Measurements from ENCODE around the gene CAMSAP2.

CAMSAP2 gene

GRCh38 chr1:200899015-200899386, 160.3 kb downstream of the CAMSAP2 start:
- no peak for DNase-seq (ENCODE audit: low spot score)

- no peak for DNase-seq (ENCODE audit: low spot score)
Observed at GRCh38 chr1:200899451-200899915, 160.8 kb downstream of the CAMSAP2 start.

DNA sequence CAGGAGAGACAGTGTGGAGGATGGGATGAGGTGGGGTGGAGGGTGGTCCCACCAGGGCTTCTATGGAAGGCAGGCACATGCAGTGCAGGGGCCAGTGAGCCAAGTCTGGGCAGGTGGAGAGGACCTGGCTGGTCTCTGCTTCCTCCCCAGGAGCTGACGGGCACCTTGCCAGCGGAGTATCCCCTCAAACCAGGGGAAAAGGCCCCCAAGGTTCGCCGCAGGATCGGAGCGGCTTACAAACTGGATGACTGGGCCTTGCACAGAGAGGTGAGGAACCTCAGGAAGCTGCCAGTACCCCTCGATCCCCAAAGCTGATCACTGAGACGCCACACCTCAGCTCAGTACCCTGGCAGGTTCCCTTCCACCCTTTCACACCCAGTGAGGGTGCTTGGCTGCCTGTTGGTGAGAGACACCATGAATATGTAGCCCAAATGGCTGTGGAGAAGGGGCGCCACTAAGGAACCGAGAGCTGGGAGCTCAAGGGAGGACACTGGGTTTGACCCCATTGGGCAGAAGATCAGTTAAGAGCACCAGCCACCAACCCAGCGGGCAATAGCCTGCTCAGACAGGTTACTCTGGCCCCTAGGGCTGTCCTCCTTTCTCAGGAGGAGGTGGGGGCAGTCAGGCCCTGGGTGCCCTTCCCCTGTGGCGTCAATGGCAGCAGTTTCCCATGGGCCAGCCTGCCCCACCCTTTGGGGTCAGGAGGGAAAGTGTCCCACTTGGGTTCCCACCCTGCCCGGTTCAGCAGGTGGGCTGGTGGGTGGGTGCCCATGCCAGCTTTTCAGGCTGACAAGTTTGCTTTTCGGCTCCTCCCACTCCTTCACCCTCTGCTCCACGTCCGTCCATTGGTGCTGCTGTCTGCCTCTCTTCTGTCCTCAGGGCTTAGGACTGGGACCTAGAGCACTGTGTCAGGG, 161.5 kb downstream of the CAMSAP2 start:
- no peak for DNase-seq (ENCODE audit: low spot score)

DNA sequence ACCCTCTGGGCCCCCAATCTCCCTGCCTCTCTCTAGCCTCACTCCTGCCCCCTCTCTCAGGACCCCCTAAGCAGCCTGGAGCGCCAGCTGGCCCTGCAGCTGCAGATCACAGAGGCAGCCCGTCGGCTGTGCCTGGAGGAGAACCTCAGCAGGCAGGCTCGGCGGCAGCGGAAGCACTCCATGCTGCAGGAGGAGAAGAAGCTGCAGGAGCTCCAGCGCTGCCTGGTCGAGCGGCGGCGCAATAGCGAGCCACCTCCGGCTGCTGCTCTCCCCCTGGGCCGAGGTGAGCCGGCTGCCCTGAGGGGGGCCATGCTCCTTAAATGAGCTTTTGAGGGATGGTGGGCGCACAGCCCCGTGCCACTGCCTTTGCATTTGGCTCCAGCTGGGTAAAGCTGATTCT, 162.2 kb downstream of the CAMSAP2 start:
- DNase-seq (ENCODE audit: low spot score), result no peak

DNA sequence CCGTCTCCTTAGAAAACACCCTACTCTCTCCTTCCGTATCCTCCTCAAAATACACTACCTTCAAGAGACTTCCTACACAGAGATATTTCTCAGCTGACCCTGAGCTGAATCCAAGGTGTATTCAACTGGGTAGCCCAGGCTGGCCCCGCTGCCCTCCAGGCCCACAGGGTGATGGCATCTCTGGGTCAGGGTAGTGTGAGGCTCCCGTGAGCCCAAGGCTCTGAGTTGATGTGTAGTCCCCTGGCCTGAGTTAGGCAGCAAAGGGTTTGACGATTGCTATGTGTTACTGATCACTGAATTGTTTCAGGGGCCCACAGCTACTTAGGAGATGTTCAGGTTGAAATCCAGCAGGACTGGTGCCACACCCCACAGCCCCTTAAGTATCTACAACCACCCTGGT, 162.7 kb downstream of the CAMSAP2 start:
- no peak for DNase-seq (ENCODE audit: low spot score)

DNA sequence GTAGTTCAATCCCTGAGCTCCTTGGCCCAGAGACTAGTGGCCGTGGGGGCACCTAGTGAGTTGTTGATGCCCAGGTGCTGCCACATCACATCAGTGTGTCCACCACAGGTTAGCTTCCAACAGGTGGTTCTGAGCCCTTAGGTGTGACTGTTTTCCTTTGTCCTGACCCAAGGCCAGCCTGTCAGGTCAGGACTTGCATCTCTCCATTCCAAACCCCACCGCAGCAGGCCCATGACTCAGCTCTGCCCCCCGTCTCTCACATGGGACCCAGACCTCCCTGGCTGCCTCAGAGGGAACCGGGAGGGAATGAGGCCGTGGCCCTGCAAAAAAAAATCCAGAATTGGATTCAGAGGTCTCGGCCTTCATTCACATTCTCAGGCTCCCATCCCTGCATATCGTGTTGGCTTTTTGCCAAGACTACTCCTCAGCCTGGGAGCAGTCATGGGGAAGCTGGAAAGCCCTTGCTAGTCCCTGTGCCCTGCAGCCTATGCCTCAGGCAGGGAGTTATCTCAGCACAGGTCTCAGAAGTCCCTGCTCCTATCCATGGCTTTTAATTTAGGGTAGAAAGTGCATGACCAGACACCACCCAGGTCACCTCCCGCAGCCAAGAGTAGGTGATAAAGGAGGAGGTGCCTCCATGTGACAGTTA, 163.2 kb downstream of the CAMSAP2 start:
- DNase-seq (ENCODE audit: low spot score), result no peak

DNA sequence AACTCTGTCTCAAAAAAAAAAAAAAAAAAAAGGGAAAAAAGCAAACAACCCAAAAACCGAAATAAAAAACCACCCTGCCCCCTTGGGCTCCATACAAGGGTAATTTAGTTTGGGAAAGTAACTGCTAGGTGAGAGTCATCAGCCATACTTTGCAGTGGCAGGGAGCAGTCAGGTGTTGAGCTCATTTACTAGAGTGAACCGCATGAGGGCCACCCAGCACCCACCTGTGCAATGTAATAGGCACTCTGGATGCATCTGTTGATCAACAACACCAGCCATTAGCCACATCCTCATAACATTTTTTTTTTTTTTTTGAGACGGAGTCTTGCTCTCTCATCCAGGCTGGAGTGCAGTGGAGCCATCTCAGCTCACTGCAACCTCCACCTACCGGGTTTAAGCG, 165.1 kb downstream of the CAMSAP2 start:
- DNase-seq (ENCODE audit: low spot score), result no peak

GRCh38 chr1:200904772-200905171, 166.1 kb downstream of the CAMSAP2 start:
- no peak for DNase-seq (ENCODE audit: low spot score)

- no peak for DNase-seq (ENCODE audit: low spot score)
Observed at GRCh38 chr1:200905411-200906052, 166.8 kb downstream of the CAMSAP2 start.

DNA sequence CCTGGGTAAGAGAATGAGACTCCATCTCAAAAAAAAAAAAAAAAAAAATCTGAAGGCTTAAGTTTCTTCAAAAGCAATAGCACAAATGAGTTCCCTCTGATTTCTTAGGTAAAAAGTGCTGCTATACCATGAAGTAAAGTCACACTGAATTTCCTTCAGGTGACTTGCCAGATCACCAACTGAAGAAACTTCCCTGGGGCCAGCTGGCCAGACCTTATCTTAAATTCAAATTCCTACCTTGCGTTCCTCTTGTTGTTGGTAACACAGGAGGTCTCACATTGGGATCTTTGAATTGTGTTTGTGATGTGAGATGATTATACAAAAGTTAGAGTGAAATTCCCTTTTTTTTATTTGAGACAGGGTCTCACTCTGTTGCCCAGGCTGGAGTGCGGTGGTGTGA, 167.8 kb downstream of the CAMSAP2 start:
- DNase-seq (ENCODE audit: low spot score), result no peak

DNA sequence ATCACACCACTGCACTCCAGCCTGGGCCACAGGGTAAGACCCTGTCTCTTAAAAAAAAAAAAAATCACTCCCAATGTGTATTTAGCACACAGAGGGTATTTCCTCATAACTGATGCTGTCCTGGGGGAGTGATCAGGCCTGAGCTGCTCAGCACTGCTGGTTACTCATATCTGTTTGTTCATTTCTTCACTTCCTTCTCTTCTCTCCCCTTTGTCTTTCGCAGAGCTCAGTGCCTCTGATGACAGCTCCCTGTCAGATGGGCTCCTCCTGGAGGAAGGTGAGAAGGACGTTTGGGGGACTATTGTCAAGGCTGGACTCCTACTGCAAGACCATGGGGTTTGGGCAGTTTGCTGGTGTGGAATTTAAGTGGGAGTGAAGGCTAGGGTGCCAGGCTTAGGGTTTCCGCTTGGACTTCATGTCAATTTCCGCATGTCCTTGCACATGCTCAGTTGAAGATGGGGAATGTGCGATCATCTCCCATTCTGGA, 169.0 kb downstream of the CAMSAP2 start:
- DNase-seq (ENCODE audit: low spot score), result no peak

- DNase-seq (ENCODE audit: low spot score), result no peak
Observed at GRCh38 chr1:200908191-200908868, 169.6 kb downstream of the CAMSAP2 start.

- no peak for DNase-seq (ENCODE audit: low spot score)
Observed at GRCh38 chr1:200909071-200909470, 170.4 kb downstream of the CAMSAP2 start.

DNA sequence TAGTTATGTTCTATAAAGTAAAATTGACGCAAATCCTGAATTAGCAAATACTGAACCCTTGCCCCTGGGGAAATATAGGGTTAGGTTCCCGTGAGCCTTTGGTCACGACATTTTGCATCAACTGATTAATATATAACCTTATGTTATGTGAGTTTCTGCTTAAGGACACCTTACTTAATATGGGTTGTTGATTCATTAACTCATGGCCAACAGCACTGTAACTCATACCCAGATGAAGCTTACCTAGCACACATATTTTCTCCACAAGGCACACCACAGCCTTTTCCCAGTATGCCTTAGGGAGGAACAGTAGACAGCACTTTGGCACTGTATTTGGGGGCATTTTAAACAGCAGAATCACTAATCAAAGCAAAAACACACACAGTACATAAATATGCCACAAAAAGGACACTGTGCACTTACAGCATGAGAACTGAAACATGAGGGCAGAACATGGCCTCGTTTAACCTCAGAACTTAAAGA, 171.1 kb downstream of the CAMSAP2 start:
- DNase-seq (ENCODE audit: low spot score), result no peak

Data from hematopoietic multipotent progenitor cell treated with erythropoietin and hydrocortisone succinate and interleukin-3 and kit ligand, for 15 days (in vitro differentiated cells).